UCSD-AML1 (cell line): Measurements from ENCODE around the gene CMIP.
A peak's percentile ranks its signal among the peaks of the same experiment; 100 is the strongest.
"Not testable (repeated sequence)": the region's sequence is repeated elsewhere in the genome, so short reads cannot be mapped to it uniquely, and the experiment has no call there.

Experiments used
- DNase-seq: peaks from one replicate; lab custom pipeline; 2025; ENCODE audit not compliant: unreplicated experiment; lab: John Stamatoyannopoulos, UW

CMIP gene

GRCh38 chr16:81444448-81445121, at the start of gene CMIP:
Gene CMIP (plus strand): TSS chr16:81444808.
- DNase-seq, result peak; percentile 83

GRCh38 chr16:81394966-81395655, 49.5 kb upstream of the CMIP start:
- DNase-seq, result no peak

- DNase-seq, result no peak
Observed at GRCh38 chr16:81397058-81397878, 47.3 kb upstream of the CMIP start.

DNA sequence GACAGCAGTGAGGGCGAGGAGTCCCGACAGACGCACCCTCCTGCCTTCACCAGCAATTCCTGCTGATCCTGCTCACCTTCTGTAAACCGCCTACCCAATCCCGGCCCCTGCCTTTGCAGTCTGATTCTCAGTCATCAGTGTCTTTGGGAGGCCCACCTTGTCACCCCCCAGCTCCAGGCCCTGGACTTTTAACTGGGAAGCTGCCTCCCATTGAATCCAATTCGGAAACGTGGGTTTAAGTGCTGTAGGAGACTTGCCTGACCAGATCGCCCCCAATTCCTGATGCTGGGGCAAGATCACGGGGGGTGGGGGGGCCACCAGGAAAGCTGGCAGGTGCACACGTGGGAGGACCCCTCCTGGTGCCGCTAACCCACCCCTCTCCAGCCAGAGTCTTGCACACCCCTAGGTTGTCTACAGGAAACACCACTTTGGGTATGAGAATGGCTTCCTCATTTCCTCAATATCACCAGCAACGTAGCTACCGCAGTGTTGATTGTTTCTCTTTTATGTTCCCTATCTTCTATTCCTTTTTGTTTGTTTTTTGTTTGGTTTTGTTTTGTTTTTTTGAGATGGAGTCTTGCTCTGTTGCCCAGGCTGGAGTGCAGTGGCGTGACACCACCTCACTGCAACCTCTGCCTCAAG, 46.6 kb upstream of the CMIP start:
- no peak for DNase-seq

DNA sequence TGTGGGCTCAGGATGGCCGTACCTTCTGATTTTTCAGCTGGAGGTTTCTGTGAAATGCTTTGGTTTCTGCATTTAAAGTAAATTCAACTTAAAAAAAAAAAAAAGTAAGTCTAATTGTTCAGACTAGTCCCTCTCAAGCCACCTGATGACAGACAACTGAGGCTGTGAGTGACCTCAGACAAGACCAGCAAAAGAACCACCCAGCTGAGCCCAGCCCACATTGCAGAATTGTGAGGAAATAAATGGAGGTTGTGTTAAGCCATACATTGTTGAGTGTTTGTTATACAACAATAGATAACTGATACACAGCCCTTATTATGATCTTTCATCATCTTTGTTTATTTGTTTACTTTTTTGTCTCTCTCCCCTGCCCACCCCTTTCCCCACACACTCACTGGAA, 44.7 kb upstream of the CMIP start:
- DNase-seq, result no peak

DNA sequence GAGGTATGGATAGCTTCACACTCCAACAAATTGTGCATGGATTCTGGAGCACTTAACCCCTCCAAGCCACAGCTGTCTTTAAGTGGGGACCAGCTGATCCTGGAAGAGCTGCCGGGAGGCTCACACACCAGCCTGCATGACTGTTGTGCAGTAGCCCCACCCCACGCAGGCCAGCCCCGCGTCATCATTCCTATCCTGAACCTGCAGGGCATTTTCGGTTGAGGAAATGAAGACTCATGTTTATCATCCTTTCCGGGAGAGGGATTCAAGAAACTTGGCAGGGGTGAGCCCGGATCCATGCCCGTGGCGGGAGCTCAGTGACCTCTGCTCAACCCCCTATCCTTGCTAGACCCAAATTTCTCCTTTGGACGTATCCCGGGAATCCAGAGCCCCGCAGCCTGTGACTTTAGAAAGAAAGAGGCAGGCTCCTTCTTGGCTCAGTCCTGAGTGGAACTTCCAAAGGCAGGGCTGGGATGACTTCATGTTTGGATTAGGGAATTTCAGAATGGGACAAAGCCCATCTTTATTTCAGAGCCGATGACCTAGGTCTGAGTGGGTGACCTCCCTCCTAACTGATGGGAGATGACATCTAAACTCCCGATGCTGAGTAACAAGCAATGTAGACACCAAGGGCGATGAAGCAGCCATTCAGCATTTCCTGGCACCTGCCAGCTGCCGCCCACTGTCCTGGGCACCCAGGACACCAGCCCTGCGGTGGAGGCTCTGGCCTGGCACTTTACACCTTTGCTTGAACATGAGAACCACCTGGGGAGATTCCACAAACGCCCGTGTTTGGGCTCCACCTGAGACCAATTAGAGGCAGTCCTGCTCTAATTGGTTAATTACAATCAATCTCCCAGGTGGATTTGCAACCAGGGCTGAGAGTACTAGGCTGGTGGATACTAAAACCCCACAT, 43.3 kb upstream of the CMIP start:
- DNase-seq, result no peak

DNA sequence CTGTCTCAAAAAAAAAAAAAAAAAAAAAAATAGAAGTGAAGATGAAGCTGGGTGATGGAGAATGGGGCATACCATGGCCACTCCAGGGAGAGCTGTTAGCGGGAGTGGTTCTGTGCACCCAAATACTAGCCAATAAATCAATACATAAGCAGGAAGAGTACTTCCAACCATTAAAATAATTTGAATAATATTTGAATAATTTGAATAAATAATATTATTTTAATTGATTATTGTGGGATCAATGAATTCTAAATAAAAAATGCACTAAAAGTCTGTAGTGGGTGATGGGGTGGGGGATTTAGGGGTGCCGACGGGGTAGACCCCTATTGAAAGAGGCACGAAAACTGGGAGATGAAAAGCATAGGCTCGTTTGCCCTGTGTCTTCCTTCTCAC, 41.4 kb upstream of the CMIP start:
- no peak for DNase-seq

DNA sequence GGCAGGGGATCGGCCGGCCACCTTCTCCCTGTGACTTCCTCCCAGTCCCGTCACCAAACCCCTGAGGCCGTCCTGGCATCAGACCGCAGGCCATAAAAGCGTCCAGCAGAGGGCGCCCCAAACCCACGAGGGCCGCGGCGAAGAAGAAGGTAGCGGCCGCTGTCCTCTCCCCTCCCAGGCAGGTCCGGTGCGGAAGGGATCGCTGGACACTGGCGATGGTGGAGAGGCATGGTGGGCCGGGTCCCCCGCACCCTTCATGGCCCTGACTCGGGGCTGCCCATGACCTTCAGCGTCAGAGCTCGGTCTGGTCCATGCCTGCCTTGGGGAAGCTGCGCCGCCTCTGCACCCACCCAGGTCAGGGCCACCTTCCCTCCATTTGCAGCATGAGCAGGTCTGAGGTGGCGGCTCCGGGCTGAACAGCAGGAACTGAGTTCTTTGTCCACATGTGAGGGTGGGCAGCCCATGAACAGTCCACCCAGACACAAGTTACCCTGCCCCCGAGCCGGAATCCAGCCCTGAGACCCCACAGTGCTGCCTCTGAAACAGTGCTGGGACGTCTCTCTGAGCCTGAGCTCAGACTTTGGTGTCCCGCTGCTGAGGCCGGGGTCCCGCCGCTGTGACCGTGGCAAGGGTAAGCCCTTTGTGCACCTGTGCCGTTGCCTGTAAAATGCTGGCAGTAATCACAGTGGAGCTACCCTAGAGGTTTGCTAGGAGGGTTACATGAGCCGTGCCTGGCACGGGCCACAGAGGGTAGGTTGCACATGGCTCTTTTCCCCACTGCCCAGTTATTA, 40.8 kb upstream of the CMIP start:
- peak; percentile 86 for DNase-seq

DNA sequence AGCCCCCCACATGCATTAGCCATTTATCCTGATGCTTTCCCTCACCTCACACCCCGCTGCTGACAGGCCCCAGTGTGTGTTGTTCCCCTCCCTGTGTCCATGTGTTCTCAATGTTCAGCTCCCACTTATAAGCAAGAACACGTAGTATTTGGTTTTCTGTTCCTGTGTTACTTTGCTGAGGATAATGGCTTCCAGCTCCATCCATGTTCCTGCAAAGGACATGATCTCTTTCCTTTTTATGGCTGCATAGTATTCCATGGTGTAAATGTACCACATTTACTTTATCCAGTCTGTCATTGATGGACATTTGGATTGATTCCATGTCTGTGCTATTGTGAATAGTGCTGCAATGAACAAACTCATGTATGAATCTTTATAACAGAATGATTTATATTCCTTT, 39.6 kb upstream of the CMIP start:
- not testable (repeated sequence) for DNase-seq

DNA sequence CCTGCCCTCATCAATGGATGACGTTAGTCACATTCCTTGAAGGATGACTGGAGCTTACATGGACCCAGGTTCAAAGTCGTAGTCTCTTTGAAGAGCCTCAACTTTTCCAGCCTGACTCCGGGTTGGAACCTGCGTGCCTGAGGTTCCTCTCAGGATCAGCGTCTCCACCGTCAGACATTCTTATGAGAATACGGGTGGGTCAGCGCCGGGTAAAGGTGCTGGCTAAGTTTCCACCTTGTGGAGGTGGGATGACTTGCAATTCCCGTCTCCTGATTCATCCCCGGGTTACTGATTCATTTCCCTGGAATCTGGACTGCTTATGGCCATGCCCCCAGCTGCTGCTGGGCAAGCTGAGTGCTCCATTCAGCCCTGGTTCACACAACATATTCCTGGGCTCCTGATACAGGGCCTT, 38.9 kb upstream of the CMIP start:
- no peak for DNase-seq

DNA sequence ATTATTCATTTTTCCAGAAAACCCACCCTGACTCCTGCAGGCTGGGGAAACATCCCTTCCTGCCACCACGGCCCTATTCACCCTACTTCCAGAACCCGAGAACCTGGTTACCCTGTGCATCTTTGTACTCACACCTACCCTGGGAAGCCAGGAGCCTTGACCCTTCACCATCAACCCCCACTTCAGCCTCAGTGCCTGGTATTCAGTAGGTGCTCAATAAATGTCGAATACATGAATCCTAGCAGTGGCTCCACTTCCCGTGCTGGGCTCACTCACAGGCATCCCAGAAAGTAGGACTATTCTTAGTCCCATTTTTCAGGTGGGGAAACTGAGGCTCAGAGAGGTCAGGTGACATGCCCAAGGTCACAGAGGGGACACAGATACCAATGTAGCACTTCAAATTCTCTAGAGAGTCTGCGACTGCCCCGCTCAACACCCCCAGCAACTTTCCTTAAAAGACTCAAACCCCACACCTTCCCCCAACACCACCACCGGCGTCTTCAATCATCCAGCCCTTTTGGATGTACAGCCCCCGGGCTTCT, 36.1 kb upstream of the CMIP start:
- no peak for DNase-seq

GRCh38 chr16:81409016-81409556, 35.5 kb upstream of the CMIP start:
- DNase-seq, result no peak

DNA sequence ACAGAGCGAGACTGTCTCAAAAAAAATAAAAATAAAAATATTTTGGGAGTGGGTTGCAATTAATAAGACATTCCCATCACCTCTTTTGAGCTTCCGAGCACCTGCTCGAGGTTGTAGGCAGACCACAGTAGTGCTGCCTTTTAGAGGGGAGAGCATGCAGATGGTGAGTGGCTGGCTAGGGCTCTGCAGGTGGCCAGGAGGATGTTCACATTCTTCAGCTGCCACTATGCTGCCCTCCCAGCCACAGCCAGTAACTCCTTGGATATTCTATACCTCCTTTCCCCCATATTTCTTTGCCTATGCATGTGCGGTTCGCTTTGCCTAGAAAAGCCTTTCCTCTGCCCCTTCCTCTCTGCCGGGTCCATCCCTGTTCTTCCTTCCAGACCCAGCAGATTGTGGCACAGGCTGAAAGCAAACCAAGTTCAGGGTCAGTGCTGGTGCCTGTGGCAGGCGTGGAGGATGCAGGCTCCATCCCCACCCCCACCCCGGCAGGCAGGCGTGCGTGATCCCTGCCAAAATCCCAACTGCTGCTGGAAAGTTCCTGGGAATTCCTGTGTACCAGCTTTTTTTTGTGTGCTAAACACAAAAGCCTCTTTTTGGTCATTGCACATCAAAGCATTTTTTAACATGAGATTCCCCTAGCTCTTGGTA, 33.8 kb upstream of the CMIP start:
- no peak for DNase-seq

GRCh38 chr16:81413245-81413990, 31.2 kb upstream of the CMIP start:
- DNase-seq, result no peak

- DNase-seq, result no peak
Observed at GRCh38 chr16:81415751-81416150, 28.9 kb upstream of the CMIP start.

DNA sequence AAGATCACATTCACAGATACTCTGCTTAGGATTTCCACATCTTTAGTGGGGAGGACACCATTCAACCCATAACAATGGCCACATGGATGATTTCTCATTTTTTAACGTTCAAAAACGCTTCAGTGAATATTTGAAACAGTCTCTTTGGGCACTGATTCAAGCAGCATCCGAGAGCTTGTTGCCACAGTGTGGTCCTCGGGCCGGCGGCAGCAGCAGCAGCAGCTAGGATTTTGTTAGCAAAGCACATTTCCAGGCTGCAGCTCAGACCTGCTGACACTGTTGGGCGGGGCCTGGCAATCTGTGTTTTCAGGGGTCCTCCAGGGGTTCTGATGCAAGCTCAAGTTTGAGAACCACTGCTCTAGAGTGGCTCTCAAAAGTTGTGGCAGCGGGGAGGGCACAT, 27.9 kb upstream of the CMIP start:
- no peak for DNase-seq

DNA sequence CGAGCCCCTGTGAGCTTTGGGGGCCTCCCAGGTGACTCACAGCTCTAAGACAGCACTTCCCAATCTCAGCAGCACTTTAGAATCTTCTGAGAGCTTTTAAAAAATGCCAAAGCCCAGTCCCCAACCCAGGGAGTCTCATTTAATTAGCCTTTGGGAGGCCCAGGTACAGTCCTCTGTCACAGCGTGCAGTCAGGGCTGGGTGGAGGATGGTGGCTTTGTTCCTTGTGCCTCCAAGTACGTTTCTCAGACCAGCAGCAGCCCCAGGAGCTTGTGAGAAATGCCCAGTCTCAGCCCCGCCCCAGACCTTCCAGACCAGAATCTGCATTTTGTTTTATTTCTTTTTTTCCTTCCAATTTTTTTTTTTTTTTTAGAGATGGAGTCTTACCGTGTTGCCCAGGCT, 27.4 kb upstream of the CMIP start:
- DNase-seq, result no peak

DNA sequence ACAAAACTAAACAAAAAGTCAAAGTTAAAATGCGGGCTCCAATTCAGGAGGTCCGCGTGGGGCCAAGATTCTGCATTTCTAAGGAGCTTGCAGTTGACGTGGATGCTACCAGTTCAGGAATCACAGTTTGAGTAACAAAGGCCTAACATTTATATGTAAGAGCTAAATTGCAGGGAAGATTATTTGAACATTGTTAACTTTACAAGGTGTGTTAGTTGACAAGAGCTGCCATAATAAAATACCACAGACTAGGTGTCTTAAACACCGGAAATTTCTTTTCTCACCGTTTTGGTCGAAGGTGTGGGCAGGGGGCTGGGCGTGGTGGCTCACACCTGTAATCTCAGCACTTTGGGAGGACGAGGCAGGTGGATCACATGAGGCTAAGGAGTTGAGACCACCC, 24.8 kb upstream of the CMIP start:
- DNase-seq, result no peak
